Endothelial cell of umbilical vein (primary cell): Measurements from ENCODE around the gene ADGRG2.

ENCODE experiments used
- CTCF ChIP-seq, 2 donors: IDR thresholded peaks; 1 replicate in 1 of 2; 2 replicates in 1 of 2; pipeline ENCODE4 v1.5.1; 2011; ENCODE audit warnings: low read length in 2 of 2, mild to moderate bottlenecking in 2 of 2, moderate library complexity in 2 of 2, control low read depth in 1 of 2, inconsistent platforms in 1 of 2, low read depth in 1 of 2; ENCODE audit not compliant: insufficient read depth in 1 of 2; ENCODE audit errors: extremely low read depth in 1 of 2
- POLR2AphosphoS5 ChIP-seq: IDR thresholded peaks from 2 replicates; pipeline ENCODE4 v1.6.1; 2012; ENCODE audit warnings: low read depth, mild to moderate bottlenecking, control low read depth, low read length, moderate library complexity; ENCODE audit not compliant: insufficient read depth

DNA sequence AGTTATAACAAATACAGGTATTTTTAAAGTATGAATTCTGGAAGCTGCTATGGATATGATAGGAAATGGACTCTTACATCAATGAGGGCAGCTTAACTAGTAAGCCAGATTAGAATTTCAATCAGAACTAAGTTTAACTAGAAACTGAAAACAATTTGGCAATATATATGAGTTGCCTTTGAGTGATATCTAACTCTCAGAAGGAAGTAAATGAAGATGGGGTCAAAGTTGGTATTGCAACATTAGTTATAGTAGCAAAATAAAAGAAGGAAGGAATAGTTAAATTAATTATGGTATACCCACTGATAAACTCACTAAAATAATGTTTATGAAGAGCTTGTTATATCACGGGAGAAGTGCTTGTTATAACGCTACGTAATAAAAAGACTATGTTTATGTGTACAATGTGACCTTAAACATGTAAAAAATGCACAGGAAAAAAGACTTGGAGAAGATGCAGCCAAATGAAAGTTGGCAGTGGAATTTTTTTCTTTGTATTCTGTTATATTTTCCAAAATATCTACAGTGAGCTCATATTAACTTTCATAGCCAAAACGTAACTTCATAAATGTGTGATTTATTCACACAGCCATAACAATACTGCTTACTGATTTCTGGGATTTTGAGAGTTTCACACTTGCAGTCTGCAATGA lies 172.9 kb downstream of the ADGRG2 start:
- TF ChIP-seq POLR2AphosphoS5 (no peak), CTCF (IDR thresholded peaks at IDR 0.05; ENCODE audit: extremely low read depth in 1 of 2, insufficient read depth in 1 of 2, low read depth in 1 of 2, low read length in 2 of 2) (no peak)
